Measurements from ENCODE around the gene LIX1L. TPM values are rescaled to one million over a fixed set of nuclear protein-coding genes. Genes with fewer than 3 reads are reported as not detected.
"Not testable (repeated sequence)": the region's sequence is repeated elsewhere in the genome, so short reads cannot be mapped to it uniquely, and the experiment has no call there.

LIX1L gene
- polyA plus RNA-seq, 2 of the 4 experiments (the other 2 are of a cell fraction) = 10.5 to 35.8 TPM

GRCh38 chr1:145926686-145927062, 31.1 kb downstream of the LIX1L start:
- Histone ChIP-seq H3K9me3 (no peaks in the 10 kb centered on the region), H3K4me1 (peaks cover 10% of the 10 kb centered on the region; the same call in 2 of the 3 replicates), H3K4me2 (peak overlapping the region; percentile 79), H3K27ac (peak overlapping the region; percentile 97), H3K4me3 (peak overlapping the region; percentile 84)
- ChIA-PET CTCF (interaction anchor here (0.7 to 6.2 kb wide), 13 partner anchors 8 to 81 kb away, joined by 3 to 41 read pairs (median 9); partner anchors contain the start of genes ANKRD34A, LIX1L, NUDT17 and PEX11B), POLR2A (interaction anchor here (1.0 to 3.3 kb wide), 14 partner anchors 12 to 90 kb away, joined by 3 to 62 read pairs (median 6); partner anchors contain the start of genes ANKRD34A, LIX1L, NUDT17 and PIAS3)
- peak; percentile 19 to 44; a peak in 5 of 6 replicates for ATAC-seq
- 10% methylated on average over 19 of the region's 19 CpGs for WGBS (ENCODE audit: missing lambda C conversion rate)
- DNase-seq (ENCODE audit: low read depth in 1 of 2, low spot score in 1 of 2) = no peak
- TF ChIP-seq CHD4 (IDR thresholded peaks at IDR 0.05; ENCODE audit: borderline replicate concordance) = no peak
- TF ChIP-seq, protein P1, sequence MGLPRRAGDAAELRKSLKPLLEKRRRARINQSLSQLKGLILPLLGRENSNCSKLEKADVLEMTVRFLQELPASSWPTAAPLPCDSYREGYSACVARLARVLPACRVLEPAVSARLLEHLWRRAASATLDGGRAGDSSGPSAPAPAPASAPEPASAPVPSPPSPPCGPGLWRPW (IDR thresholded peaks at IDR 0.05) = no peak
- no peak for TF ChIP-seq ZNF302 (CRISPR knock-in tag; IDR thresholded peaks at IDR 0.05)
- TF ChIP-seq HEYL (CRISPR knock-in tag; IDR thresholded peaks at IDR 0.05) = no peak
- TF ChIP-seq BHLHE40 (IDR thresholded peaks at IDR 0.05; ENCODE audit: low read depth, low read length) = no peak
- TF ChIP-seq ZSCAN20 (CRISPR knock-in tag; IDR thresholded peaks at IDR 0.05) = no peak
- no peak for TF ChIP-seq CBX8 (IDR thresholded peaks at IDR 0.05)
- no peak for TF ChIP-seq ATOH8 (CRISPR knock-in tag; IDR thresholded peaks at IDR 0.05; ENCODE audit: low read depth)
- TF ChIP-seq RFX5 (IDR thresholded peaks at IDR 0.05) = no peak
- no peak for TF ChIP-seq POLR2AphosphoS2 (conservative IDR thresholded peaks at IDR 0.05; ENCODE audit: low read length)
- no peak for FAIRE-seq

DNA sequence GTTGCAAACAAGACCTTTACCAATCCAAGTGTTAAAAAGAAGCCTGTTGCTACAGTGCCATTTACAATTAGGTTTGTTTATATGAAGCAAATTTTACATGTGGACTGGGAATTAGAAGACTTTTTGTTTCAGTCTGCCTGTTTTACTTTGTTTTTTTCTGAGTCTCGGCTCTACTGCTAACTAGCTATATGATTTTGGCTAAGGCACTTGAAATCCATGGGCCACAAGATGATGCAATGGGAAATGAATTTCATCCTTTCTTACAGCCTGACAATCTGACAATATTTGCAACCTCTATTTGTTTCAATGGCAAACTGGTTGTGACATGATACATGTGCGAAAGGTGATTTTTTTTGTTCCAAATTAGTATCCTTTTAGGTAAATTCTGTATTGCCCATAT, 35.6 kb downstream of the LIX1L start:
- ChIA-PET POLR2A (interaction anchor here (2.1 kb wide), 1 partner anchor 30 kb away, joined by 7 read pairs; no protein-coding TSS in a partner anchor), CTCF (interaction anchor here (1.1 to 3.9 kb wide), 3 partner anchors 12 to 32 kb away, joined by 3 to 24 read pairs (median 16); partner anchors contain the start of gene ITGA10)
- 85% methylated on average over 2 of the region's 2 CpGs for WGBS (ENCODE audit: missing lambda C conversion rate)
- TF ChIP-seq POLR2A (IDR thresholded peaks at IDR 0.05; ENCODE audit: low read length) (no peak), RFX5 (IDR thresholded peaks at IDR 0.05) (no peak), HOXB5 (CRISPR knock-in tag; IDR thresholded peaks at IDR 0.05) (no peak), FOSB (CRISPR knock-in tag; IDR thresholded peaks at IDR 0.05) (no peak), ZC3H11A (IDR thresholded peaks at IDR 0.05) (no peak), EP300 (IDR thresholded peaks at IDR 0.05) (no peak), HDAC2 (IDR thresholded peaks at IDR 0.05) (no peak), CHD4 (IDR thresholded peaks at IDR 0.05; ENCODE audit: borderline replicate concordance) (no peak), ESRRA (IDR thresholded peaks at IDR 0.05; ENCODE audit: borderline replicate concordance, low read length) (no peak), SREBF2 (IDR thresholded peaks at IDR 0.05) (no peak), CEBPB (IDR thresholded peaks at IDR 0.05) (no peak)
- H3K4me2 ChIP-seq = no peak overlapping the region
- H3K9me3 ChIP-seq = no peaks in the 10 kb centered on the region
- ATAC-seq (no peak), FAIRE-seq (no peak), DNase-seq (ENCODE audit: low read depth in 1 of 2, low spot score in 1 of 2) (no peak)
- no peak overlapping the region for H3K27ac ChIP-seq
- peaks cover 17% of the 10 kb centered on the region for H3K4me1 ChIP-seq
- H3K4me3 ChIP-seq = no peak overlapping the region

DNA sequence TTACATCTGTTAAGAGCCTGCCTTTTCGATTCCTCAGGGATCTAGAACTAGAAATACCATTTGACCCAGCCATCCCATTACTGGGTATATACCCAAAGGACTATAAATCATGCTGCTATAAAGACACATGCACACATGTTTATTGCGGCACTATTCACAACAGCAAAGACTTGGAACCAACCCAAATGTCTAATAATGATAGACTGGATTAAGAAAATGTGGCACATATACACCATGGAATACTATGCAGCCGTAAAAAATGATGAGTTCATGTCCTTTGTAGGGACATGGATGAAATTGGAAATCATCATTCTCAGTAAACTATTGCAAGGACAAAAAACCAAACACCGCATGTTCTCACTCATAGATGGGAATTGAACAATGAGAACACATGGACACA, 37.5 kb downstream of the LIX1L start:
- POLR2A ChIA-PET; H3K4me3 ChIP-seq; ATAC-seq; H3K27ac ChIP-seq; FAIRE-seq; H3K9me3 ChIP-seq; DNase-seq (ENCODE audit: low read depth in 1 of 2, low spot score in 1 of 2); H3K4me2 ChIP-seq: not testable (repeated sequence)
- H3K4me1 ChIP-seq = peaks cover 10% of the 10 kb centered on the region
- 85% methylated on average over 3 of the region's 4 CpGs for WGBS (ENCODE audit: missing lambda C conversion rate)
- CTCF ChIA-PET = interaction anchor here (1.8 to 2.0 kb wide), 2 partner anchors 10 to 29 kb away, joined by 15 to 17 read pairs; partner anchors contain the start of gene ITGA10

Data from A549 (cell line).